Prostate gland (tissue), 2 donors: Measurements from ENCODE around the gene SRRM1.

Experiments used
- POLR2AphosphoS5 ChIP-seq: sonication (generic); formaldehyde crosslinking; IDR thresholded peaks from one replicate; pipeline ENCODE4 v1.6.1; 2017; ENCODE audit warnings: antibody characterized with exemption
- TF ChIP-seq, protein P1 (sequence below), 4 experiments: fragments of 200-600 bp in 2 of 4; fragments of 450-650 bp in 2 of 4; sonication (generic) in 2 of 4; IDR thresholded peaks; 1 replicate in 3 of 4; 2 replicates in 1 of 4; pipeline ENCODE4 v1.5.1; 2016 to 2019; ENCODE audit warnings: antibody characterized with exemption in 4 of 4, mild to moderate bottlenecking in 2 of 4, moderate library complexity in 2 of 4

DNA sequence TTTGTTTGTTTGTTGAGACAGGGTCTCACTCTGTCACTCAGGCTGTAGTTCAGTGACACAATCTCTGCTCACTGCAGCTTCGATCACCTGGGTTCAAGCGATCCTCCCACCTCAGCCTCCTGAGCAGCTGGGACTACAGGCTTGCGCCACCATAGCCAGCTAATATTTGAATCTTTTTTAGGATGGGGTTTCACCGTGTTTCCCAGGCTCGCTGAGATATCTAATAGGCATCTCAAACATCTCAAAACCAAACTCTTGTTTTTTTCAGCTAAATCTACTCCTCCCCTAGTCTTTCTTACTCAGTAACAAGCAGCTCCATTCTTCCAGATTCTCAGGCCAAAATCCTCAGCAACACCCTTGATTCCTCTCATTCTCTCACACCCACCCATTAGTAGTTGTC, 22.0 kb upstream of the SRRM1 start:
- no peak for TF ChIP-seq POLR2AphosphoS5
- TF ChIP-seq, protein P1, sequence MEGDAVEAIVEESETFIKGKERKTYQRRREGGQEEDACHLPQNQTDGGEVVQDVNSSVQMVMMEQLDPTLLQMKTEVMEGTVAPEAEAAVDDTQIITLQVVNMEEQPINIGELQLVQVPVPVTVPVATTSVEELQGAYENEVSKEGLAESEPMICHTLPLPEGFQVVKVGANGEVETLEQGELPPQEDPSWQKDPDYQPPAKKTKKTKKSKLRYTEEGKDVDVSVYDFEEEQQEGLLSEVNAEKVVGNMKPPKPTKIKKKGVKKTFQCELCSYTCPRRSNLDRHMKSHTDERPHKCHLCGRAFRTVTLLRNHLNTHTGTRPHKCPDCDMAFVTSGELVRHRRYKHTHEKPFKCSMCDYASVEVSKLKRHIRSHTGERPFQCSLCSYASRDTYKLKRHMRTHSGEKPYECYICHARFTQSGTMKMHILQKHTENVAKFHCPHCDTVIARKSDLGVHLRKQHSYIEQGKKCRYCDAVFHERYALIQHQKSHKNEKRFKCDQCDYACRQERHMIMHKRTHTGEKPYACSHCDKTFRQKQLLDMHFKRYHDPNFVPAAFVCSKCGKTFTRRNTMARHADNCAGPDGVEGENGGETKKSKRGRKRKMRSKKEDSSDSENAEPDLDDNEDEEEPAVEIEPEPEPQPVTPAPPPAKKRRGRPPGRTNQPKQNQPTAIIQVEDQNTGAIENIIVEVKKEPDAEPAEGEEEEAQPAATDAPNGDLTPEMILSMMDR (IDR thresholded peaks at IDR 0.05) = no peak
